WI38 (cell line): ENCODE data around the gene KCNIP2.

ENCODE experiments used
- H3K4me3 ChIP-seq: 2 replicates; pipeline ENCODE4 v1.5.1; 2011; ENCODE audit warnings: low read depth, mild to moderate bottlenecking, control low read depth, low read length
- CTCF ChIP-seq: IDR thresholded peaks from 2 replicates; pipeline ENCODE4 v1.5.1; 2012; ENCODE audit warnings: low read depth, mild to moderate bottlenecking, control low read depth, low read length

Gene KCNIP2

GRCh38 chr10:101859530-101859929 is 15.9 kb upstream of the KCNIP2 start:
- TF ChIP-seq CTCF, result no peak
- no peak overlapping the region for H3K4me3 ChIP-seq

- TF ChIP-seq CTCF, result no peak
- no peak overlapping the region for H3K4me3 ChIP-seq
Measured at GRCh38 chr10:101858723-101859500, 15.3 kb upstream of the KCNIP2 start.

GRCh38 chr10:101857802-101858476 is 14.3 kb upstream of the KCNIP2 start:
- no peak for TF ChIP-seq CTCF
- no peak overlapping the region for H3K4me3 ChIP-seq

GRCh38 chr10:101856626-101857025 is 13.0 kb upstream of the KCNIP2 start:
- H3K4me3 ChIP-seq, result no peak overlapping the region
- TF ChIP-seq CTCF, result no peak

- no peak for TF ChIP-seq CTCF
- H3K4me3 ChIP-seq, result no peak overlapping the region
Measured at GRCh38 chr10:101851411-101852116, 8.0 kb upstream of the KCNIP2 start.

GRCh38 chr10:101850749-101851148 is 7.1 kb upstream of the KCNIP2 start:
- TF ChIP-seq CTCF, result no peak
- no peak overlapping the region for H3K4me3 ChIP-seq

- TF ChIP-seq CTCF, result no peak
- H3K4me3 ChIP-seq, result no peak overlapping the region
Measured at GRCh38 chr10:101848894-101849351, 5.3 kb upstream of the KCNIP2 start.
